Stimulated activated naive CD8-positive, alpha-beta T cell treated with anti-CD3 and anti-CD28 coated beads, Interleukin-15, amount 100 ng/mL, for 72 hours (primary cell): ENCODE results near the gene PDS5A.
"Not testable (repeated sequence)": the region's sequence is repeated elsewhere in the genome, so short reads cannot be mapped to it uniquely, and the experiment has no call there.

Source experiments
- ATAC-seq: fragments of 150-1000 bp; cut with Tn5 transposase; 2 replicates; pipeline ENCODE4 v1.10.0; 2021; ENCODE audit warnings: mild to moderate bottlenecking, moderate library complexity
- DNase-seq, 2 donors: peaks; one replicate each; pipeline ENCODE4 v3.0.0; 2021 to 2022
- H3K27ac Mint-ChIP-seq, 2 donors: one replicate each; pipeline ENCODE4 v1.8.0; 2022; ENCODE audit warnings: mild to moderate bottlenecking in 2 of 2, mixed read lengths in 2 of 2, moderate library complexity in 2 of 2
- H3K27me3 Mint-ChIP-seq: one replicate; pipeline ENCODE4 v1.8.0; 2022; ENCODE audit warnings: mixed read lengths
- H3K4me1 Mint-ChIP-seq: one replicate; pipeline ENCODE4 v1.8.0; 2022; ENCODE audit warnings: mild to moderate bottlenecking, mixed read lengths
- H3K4me3 Mint-ChIP-seq, 2 donors: one replicate each; pipeline ENCODE4 v1.8.0; 2022; ENCODE audit warnings: mild to moderate bottlenecking in 2 of 2, mixed read lengths in 2 of 2, moderate library complexity in 1 of 2
- H3K9me3 Mint-ChIP-seq, 2 donors: one replicate each; pipeline ENCODE4 v1.8.0; 2022; ENCODE audit warnings: mixed read lengths in 2 of 2

The PDS5A gene, protein sequence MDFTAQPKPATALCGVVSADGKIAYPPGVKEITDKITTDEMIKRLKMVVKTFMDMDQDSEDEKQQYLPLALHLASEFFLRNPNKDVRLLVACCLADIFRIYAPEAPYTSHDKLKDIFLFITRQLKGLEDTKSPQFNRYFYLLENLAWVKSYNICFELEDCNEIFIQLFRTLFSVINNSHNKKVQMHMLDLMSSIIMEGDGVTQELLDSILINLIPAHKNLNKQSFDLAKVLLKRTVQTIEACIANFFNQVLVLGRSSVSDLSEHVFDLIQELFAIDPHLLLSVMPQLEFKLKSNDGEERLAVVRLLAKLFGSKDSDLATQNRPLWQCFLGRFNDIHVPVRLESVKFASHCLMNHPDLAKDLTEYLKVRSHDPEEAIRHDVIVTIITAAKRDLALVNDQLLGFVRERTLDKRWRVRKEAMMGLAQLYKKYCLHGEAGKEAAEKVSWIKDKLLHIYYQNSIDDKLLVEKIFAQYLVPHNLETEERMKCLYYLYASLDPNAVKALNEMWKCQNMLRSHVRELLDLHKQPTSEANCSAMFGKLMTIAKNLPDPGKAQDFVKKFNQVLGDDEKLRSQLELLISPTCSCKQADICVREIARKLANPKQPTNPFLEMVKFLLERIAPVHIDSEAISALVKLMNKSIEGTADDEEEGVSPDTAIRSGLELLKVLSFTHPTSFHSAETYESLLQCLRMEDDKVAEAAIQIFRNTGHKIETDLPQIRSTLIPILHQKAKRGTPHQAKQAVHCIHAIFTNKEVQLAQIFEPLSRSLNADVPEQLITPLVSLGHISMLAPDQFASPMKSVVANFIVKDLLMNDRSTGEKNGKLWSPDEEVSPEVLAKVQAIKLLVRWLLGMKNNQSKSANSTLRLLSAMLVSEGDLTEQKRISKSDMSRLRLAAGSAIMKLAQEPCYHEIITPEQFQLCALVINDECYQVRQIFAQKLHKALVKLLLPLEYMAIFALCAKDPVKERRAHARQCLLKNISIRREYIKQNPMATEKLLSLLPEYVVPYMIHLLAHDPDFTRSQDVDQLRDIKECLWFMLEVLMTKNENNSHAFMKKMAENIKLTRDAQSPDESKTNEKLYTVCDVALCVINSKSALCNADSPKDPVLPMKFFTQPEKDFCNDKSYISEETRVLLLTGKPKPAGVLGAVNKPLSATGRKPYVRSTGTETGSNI (N-terminal part only)

DNA sequence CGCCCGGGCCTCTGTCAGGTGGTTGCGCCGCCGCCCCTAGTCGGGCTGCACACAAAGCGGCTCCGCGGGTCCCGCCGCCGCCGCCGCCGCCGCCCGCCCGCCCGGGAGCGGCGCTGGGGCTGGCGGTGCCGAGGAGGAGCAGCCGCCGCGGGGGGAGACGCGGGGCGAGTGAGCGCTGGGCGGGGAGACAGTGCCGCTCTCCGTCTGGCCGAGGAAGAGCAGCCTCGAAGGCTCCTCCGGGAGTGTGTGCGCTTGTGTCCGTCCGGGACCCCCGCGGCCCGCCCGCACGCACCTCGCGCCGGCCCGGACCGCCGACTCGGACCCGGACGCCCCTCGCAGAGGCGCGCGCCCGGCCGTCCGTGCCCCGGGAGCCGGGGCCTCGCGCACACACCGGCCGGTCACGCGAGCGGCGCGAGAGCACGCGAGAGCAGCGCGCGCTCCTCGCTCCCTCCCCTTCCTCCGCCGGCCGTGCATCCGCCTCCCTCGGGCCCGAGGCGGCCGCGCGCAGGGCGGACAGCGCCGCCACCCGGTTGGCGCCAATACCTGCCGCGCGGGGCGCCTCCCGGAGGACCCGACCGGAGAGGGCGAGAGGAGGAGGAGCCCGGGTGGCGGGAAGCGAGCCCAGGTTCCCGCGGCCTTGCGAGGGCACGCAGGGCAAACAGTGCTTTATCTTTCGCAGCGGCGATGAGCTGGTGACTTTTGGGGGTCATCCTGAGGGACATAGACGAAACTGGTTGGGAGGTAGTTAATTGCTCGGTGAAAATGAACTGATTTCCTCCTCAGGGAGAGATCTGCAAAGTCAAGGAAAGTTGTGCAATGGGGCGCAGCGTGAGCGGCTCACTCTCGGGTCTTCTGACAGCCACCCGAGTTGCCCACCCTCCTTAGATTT, at the start of gene PDS5A:
PDS5A (minus strand) TSS at position 423 of the 889 bp plus-strand sequence. CDS start 1,334 bp downstream, outside the sequence.
- Mint-ChIP-seq H3K27ac (peak within 1 kb of the TSS; percentile 99), H3K4me3 (peak within 1 kb of the TSS; percentile 94 to 97), H3K9me3 (no peaks in the 10 kb centered on the region), H3K4me1 (peaks cover 39% of the 10 kb centered on the region), H3K27me3 (no peaks in the 10 kb centered on the region)
- peak; percentile 94 to 95 for DNase-seq
- ATAC-seq = peak; percentile 90

DNA sequence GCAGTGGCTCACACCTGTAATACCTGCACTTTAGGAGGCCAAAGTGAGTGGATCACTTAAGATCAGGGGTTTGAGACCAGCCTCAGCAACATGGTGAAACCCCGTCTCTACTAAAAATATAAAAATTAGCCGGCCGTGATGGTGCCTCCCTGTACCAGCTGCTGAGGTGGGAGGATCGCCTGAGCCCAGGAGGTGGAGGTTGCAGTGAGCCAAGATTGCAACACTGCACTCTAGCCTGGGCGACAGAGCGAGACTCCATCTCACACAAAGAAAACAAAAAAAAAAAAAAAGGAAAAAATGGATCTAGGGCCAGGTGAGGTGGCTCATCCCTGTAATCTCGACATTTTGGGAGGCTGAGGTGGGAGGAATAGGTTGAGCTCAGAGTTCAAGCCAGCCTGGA, 46.3 kb upstream of the PDS5A start:
- not testable (repeated sequence) for H3K4me3 Mint-ChIP-seq, H3K4me1 Mint-ChIP-seq, H3K27ac Mint-ChIP-seq, H3K9me3 Mint-ChIP-seq, ATAC-seq, H3K27me3 Mint-ChIP-seq, DNase-seq

DNA sequence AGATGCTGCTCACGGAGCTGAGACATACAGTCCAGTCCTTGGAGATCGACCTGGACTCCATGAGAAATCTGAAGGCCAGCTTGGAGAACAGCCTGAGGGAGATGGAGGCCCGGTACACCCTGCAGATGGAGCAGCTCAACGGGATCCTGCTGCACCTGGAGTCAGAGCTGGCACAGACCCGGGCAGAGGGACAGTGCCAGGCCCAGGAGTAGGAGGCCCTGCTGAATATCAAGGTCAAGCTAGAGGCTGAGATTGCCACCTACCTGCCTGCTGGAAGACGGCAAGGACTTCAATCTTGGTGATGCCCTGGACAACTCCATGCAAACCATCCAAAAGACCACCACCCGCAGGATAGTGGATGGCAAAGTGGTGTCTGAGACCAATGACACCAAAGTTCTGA, 43.4 kb upstream of the PDS5A start:
- not testable (repeated sequence) for H3K4me3 Mint-ChIP-seq

DNA sequence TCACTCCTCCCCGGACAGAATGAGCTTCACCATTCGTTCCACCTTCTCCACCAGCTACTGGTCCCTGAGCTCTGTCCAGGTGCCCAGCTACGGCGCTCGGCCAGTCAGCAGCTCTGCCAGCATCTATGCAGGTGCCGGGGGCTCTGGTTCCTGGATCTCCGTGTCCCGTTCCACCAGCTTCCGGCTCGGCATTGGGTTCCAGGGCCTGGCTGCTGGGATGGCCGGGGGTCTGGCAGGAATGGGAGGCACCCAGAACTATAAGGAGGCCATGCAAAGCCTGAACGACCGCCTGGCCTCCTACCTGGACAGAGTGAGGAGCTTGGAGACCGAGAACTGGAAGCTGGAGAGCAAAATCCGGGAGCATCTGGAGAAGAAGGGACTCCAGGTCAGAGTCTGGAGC, 42.5 kb upstream of the PDS5A start:
- ATAC-seq = no peak
- H3K27ac Mint-ChIP-seq = no peak overlapping the region
- no peaks in the 10 kb centered on the region for H3K27me3 Mint-ChIP-seq
- no peaks in the 10 kb centered on the region for H3K9me3 Mint-ChIP-seq
- no peaks in the 10 kb centered on the region for H3K4me1 Mint-ChIP-seq
- DNase-seq = no peak
- H3K4me3 Mint-ChIP-seq = no peak overlapping the region

More for the DNA sequence above, 43.4 kb upstream of the PDS5A start:
- not testable (repeated sequence) for ATAC-seq, H3K4me1 Mint-ChIP-seq, DNase-seq, H3K9me3 Mint-ChIP-seq, H3K27ac Mint-ChIP-seq, H3K27me3 Mint-ChIP-seq

DNA sequence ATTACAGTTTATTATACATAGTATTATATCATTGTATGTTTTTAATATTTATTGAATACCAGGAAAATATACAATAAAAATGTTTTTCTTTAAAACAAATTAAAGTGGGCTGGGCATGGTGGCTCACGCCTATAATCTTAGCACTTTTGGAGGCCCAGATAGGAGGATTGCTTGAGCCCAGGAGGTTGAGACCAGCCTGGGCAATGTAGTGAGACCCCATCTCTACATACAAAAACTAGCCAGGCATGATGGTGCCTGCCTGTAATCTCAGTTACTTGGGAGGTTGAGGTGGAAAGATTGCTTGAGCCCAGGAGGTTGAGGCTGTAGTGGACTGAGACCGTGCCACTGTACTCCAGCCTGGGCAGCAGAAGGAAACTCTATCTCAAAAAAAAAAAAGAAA, 38.3 kb upstream of the PDS5A start:
- Mint-ChIP-seq H3K4me1 (no peaks in the 10 kb centered on the region), H3K27ac (peak overlapping the region in 1 of 2 donors; percentile 42), H3K9me3 (no peaks in the 10 kb centered on the region), H3K27me3 (no peaks in the 10 kb centered on the region), H3K4me3 (no peak overlapping the region)
- ATAC-seq (no peak), DNase-seq (no peak)

DNA sequence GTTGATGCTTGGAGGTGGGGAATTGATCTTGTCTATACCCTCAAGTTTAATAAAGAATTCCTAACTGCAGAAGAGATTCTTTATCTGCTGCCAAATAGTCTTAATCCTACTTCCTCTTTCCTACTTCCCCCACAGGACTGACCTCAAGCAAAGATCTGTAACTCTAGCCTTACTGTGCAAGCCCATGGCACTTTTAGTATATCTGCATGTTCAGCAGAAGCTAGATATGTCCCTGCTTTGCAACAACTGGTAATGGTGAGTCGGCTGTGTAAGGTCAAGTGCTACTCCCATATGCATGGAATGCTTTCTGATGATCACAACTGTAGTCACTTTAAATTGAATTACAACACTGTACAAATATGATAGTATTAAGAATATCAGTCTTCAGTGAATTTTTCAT, 26.3 kb upstream of the PDS5A start:
- no peaks in the 10 kb centered on the region for H3K9me3 Mint-ChIP-seq
- no peaks in the 10 kb centered on the region for H3K4me1 Mint-ChIP-seq
- no peak overlapping the region for H3K27ac Mint-ChIP-seq
- DNase-seq (no peak), ATAC-seq (no peak)
- no peaks in the 10 kb centered on the region for H3K27me3 Mint-ChIP-seq
- no peak overlapping the region for H3K4me3 Mint-ChIP-seq

DNA sequence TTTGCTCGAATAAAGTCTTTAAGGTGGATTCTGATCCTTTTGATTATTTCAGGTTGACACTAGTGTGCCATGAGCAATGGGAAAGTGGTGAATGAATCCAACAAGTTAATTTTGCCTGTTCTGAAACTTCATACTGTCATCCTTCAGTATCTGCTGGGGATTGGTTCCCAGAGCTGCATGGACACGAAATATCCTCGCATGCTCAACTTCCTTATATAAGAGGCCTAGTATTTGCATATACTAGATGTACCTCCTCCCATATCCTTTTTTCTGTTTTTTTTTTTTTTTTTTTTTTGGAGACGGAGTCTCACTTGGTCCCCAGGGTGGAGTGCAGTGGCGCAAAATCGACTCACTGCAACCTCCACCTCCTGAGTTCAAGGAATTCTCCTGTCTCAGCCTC, 23.0 kb upstream of the PDS5A start:
- DNase-seq (no peak), ATAC-seq (no peak)
- Mint-ChIP-seq H3K27me3 (no peaks in the 10 kb centered on the region), H3K4me3 (no peak overlapping the region), H3K9me3 (no peaks in the 10 kb centered on the region), H3K4me1 (no peaks in the 10 kb centered on the region), H3K27ac (no peak overlapping the region)

DNA sequence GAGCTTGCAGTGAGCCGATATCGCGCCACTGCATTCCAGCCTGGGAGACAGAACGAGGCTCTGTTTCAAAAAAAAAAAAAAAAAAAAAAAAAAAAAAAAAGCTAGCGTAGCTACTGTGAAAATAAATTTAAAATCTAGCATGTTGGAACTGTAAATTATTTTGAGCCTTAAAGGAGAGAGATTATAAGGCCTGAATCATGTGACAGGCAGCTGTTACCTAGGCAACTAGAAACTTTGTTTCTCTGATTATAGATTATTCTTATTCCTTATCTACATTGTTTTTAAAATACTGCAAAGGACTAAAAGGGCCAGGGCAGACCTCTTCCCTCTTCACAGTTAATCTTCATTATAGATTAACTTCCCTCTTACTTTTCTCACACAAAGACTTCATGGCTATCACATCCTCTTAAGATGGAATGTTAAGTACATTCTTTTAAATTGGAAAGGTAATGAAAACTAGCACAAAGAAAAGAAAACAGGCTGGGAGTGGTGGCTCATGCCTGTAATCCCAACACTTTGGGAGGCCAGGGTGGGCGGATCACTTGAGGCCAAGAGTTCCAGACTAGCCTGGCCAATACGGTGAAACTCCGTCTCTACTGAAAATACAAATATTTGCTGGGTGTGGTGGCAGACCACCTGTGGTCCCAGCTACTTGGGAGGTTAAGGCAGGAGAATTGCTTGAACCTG, 21.1 kb upstream of the PDS5A start:
- Mint-ChIP-seq H3K4me3 (no peak overlapping the region), H3K9me3 (no peaks in the 10 kb centered on the region), H3K27me3 (peaks cover 7% of the 10 kb centered on the region), H3K27ac (no peak overlapping the region), H3K4me1 (no peaks in the 10 kb centered on the region)
- ATAC-seq = no peak
- DNase-seq = no peak

DNA sequence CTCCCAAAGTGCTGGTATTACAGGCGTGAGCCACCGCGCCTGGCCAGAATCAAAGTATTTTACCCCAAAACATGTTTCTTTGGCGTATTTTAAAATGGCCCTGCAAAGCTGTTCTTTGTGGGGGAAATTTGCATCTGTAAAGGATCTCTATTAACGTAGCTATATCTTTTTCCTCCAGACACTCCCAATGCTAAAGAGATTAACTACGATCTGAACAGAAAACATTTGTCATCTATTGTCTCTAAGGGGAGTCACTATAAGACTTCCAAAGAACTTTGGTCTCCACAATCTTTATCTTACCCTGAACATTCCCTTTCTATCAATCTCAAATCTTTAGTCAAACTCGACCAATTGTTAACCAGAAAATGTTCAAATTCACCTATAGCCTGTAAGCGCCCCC, 19.1 kb upstream of the PDS5A start:
- no peak overlapping the region for H3K27ac Mint-ChIP-seq
- peaks cover 7% of the 10 kb centered on the region for H3K27me3 Mint-ChIP-seq
- DNase-seq (no peak), ATAC-seq (no peak)
- H3K4me1 Mint-ChIP-seq = no peaks in the 10 kb centered on the region
- no peak overlapping the region for H3K4me3 Mint-ChIP-seq
- H3K9me3 Mint-ChIP-seq = no peaks in the 10 kb centered on the region

DNA sequence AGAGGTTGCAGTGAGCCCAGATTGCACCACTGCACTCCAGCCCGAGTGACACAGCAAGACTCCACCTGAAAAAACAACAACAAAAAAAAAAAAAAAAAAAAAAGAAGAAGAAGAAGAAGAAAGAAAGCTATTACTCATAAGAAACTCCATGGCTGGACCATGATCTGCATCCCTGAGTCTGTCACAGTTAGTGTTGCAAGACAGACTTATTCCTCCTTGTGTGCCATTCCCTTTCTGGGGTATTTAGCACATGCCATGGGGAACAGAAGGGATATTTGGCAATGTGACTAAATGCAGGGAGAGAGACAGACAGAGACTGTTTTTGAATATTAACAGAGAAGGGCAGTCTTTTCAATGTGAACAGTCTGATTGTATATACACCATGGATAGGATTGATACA, 16.7 kb upstream of the PDS5A start:
- no peak for DNase-seq
- Mint-ChIP-seq H3K4me1 (no peaks in the 10 kb centered on the region), H3K27me3 (peaks cover 7% of the 10 kb centered on the region)

DNA sequence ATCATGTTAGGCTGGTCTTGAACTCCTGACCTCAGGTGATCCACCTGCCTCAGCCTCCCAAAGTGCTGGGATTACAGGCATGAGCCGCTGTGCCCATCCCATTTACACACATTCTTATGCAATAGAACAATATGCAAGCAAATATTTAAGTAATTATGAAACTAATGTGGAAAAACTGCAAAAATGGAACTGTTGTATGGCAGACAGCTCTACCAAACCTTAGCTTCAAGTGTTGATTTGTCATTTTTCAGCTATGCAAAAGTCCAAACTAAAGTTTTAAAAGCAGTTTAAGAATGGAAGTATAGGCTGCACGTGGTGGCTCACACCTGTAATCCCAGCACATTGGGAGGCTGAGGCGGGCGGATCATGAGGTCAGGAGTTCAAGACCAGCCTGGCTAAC, 11.7 kb upstream of the PDS5A start:
- H3K4me1 Mint-ChIP-seq, H3K27ac Mint-ChIP-seq, H3K4me3 Mint-ChIP-seq, H3K9me3 Mint-ChIP-seq, ATAC-seq, DNase-seq, H3K27me3 Mint-ChIP-seq: not testable (repeated sequence)

More for the DNA sequence above, 16.7 kb upstream of the PDS5A start:
- ATAC-seq = no peak
- Mint-ChIP-seq H3K4me3 (no peak overlapping the region), H3K9me3 (no peaks in the 10 kb centered on the region), H3K27ac (no peak overlapping the region)

DNA sequence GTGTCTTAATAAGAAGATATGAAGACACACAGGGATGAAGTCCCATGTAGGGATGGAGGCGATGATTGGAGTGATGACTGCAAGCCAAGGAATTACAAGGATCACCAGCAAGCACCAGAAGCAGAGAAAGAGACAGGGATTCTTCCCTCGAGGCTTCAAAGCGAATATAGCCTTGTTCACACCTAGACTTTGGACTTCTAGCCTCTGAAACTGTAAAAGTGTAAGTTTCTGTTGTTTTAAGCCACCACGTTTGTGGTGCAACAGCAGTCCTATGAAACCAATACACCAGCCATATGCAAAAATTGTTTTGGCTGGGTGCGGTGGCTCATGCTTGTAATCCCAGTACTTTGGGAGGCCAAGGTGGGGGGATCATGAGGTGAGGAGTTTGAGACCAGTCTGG, 9.8 kb upstream of the PDS5A start:
- Mint-ChIP-seq H3K9me3 (no peaks in the 10 kb centered on the region), H3K27me3 (no peaks in the 10 kb centered on the region), H3K4me3 (no peak overlapping the region), H3K27ac (no peak overlapping the region), H3K4me1 (no peaks in the 10 kb centered on the region)
- DNase-seq (no peak), ATAC-seq (no peak)

DNA sequence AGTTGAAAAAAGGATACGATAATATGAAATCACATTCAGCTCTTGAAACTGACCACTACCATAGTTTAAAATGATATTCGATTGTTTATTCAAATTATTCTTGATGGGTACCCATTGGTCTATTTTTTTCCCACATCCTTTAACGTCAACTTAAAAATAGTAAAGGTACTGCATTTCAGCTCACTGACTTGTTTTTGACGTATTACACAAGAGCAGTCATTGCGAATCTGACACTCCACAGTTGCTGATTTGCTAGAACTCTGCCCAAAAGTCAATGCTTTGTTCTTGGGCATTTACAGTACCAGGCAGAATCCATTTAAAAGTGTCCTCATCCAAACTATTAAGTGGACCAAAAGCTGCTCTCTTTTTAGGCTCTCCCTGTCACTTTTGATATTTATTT, 1.2 kb upstream of the PDS5A start:
- no peaks in the 10 kb centered on the region for H3K9me3 Mint-ChIP-seq
- no peak for DNase-seq
- H3K4me3 Mint-ChIP-seq = peak overlapping the region in 1 of 2 donors; percentile 47
- ATAC-seq = no peak
- peaks cover 29% of the 10 kb centered on the region for H3K4me1 Mint-ChIP-seq
- H3K27ac Mint-ChIP-seq = no peak overlapping the region
- H3K27me3 Mint-ChIP-seq = no peaks in the 10 kb centered on the region

DNA sequence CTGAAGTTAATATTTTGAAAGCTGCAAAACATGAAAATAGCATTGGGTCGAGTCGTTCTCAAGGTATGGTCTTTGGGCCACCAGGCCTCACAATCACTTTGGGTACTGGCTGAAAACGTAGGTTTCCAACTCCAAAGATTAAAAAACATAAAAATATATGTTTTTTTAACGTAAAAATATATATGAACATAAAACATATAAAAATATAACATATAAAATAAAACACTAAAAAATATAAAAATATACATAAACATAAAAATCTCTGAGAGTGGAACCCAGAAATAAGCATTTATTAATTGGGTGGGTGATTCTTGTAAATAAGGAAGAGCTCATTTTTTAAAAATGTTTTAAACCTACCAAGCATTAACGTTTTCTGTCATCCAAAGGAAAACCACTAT, 666 bp upstream of the PDS5A start:
- Mint-ChIP-seq H3K27me3 (no peaks in the 10 kb centered on the region), H3K4me1 (peaks cover 34% of the 10 kb centered on the region)
- ATAC-seq = no peak

More for the DNA sequence above, 666 bp upstream of the PDS5A start:
- H3K27ac Mint-ChIP-seq = peak overlapping the region; percentile 99
- H3K4me3 Mint-ChIP-seq = peak overlapping the region; percentile 94 to 97
- H3K9me3 Mint-ChIP-seq = no peaks in the 10 kb centered on the region
- DNase-seq = no peak
